ENCODE results near the gene SCUBE2. TPM values are rescaled to one million over a fixed set of nuclear protein-coding genes. Genes with fewer than 3 reads are reported as not detected.
A peak's percentile ranks its signal among the peaks of the same experiment; 100 is the strongest.

SCUBE2 gene
- total RNA-seq, 1 experiment from 2014 or later = 3.1 TPM

DNA sequence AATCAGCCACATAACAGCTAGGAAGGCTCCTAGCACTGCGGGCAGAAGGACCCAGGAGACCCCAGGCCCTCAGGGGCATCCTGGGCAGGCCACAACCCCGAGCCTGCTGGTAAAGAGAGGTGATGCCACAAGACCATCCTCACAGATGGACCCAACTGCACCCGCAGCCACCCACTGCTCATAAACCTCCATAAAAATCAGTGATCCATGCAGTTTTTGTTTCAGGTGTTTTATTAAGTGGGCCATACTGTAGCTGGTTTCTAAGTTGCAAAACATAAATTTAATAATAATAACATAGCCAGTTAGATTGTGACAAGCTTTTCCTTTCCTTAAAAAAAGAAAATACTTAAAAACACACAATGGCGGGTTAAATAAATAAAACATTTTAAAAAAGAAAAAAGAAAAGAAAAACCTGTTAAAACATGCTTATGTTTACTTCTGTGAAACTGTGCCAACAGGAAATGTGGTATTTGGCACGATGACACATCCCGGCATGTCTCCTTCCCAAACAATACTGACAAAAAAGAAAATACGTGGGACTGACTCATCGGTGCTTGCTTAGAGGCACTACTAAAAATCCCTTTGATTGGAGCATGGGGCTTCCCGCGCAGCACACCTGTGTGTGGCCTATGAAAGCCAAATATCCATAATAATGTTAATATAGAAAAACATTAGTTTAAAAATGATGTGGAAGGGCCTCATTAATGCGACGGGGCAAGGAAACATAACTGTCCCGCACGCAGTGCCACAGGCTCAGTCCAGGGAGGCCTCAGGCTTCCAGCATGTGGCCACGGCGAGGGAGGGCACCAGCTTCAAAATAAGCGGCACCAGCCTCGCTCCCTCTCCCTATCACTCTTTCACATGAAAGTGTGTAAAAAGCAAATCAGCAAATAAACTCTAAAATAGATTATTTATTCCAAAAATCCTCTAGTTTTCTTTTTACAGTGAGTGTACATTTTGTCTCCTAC, 47.5 kb upstream of the SCUBE2 start:
- ChIA-PET CTCF (interaction anchor here (0.6 to 1.9 kb wide), 6 partner anchors 16 to 506 kb away, joined by 3 to 110 read pairs (median 4); no protein-coding TSS in a partner anchor), POLR2A (no interaction called here)
- no peaks in the 10 kb centered on the region for H3K9me3 ChIP-seq
- H3K27me3 Mint-ChIP-seq (ENCODE audit: insufficient read depth, unreplicated experiment) = no peaks in the 10 kb centered on the region
- no TSS peak for BruUV-seq (replicated peaks)
- TF ChIP-seq, protein P1, sequence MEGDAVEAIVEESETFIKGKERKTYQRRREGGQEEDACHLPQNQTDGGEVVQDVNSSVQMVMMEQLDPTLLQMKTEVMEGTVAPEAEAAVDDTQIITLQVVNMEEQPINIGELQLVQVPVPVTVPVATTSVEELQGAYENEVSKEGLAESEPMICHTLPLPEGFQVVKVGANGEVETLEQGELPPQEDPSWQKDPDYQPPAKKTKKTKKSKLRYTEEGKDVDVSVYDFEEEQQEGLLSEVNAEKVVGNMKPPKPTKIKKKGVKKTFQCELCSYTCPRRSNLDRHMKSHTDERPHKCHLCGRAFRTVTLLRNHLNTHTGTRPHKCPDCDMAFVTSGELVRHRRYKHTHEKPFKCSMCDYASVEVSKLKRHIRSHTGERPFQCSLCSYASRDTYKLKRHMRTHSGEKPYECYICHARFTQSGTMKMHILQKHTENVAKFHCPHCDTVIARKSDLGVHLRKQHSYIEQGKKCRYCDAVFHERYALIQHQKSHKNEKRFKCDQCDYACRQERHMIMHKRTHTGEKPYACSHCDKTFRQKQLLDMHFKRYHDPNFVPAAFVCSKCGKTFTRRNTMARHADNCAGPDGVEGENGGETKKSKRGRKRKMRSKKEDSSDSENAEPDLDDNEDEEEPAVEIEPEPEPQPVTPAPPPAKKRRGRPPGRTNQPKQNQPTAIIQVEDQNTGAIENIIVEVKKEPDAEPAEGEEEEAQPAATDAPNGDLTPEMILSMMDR (IDR thresholded peaks at IDR 0.05; ENCODE audit: insufficient read depth in 1 of 2, low read depth in 1 of 2, low read length in 1 of 2, severe bottlenecking in 1 of 2, unreplicated experiment in 1 of 2) = no peak
- H3K36me3 Mint-ChIP-seq (ENCODE audit: insufficient read depth, unreplicated experiment) = peaks cover 42% of the 10 kb centered on the region
- no peaks in the 10 kb centered on the region for H3K9me3 Mint-ChIP-seq (ENCODE audit: unreplicated experiment)
- H3K27ac Mint-ChIP-seq (ENCODE audit: unreplicated experiment) = no peak overlapping the region
- DNase-seq = no peak
- H3K4me1 ChIP-seq = no peaks in the 10 kb centered on the region
- peaks cover 2% of the 10 kb centered on the region; the same call in 1 of the 2 replicates for H3K36me3 ChIP-seq (ENCODE audit: control insufficient read depth, insufficient read depth, low read length)
- H3K27me3 ChIP-seq (replicated peaks; ENCODE audit: control insufficient read depth, insufficient read depth, low read length) = no peaks in the 10 kb centered on the region
- no peak overlapping the region for H3K4me3 ChIP-seq (ENCODE audit: low read depth, low read length)
- intact Hi-C loops (cut with micrococcal nuclease; ENCODE audit: unreplicated experiment) = loop anchor here (5.0 kb wide), 1 partner anchor 82 kb away; no protein-coding TSS in a partner anchor
- no peak overlapping the region for H3K4me3 Mint-ChIP-seq (ENCODE audit: unreplicated experiment)
- H3K4me1 Mint-ChIP-seq (ENCODE audit: low read depth, unreplicated experiment) = no peaks in the 10 kb centered on the region

DNA sequence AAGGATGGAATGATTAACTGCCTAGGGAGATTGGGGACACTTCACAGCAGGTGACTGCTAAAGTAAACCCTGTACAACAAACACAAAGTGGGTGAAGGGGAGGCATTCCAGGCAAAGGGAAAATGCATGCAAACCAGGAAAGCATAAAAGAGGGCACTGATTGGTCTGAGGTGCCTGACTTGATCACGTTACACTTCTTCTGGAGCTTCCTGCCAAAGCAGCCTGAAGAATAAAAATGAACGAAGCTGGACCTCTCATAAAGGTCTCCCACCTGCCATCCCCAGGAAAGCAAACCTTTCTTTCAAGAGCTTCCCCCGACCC, 46.7 kb upstream of the SCUBE2 start:
- POLR2A ChIA-PET = interaction anchor here (1.0 kb wide), 1 partner anchor 173 kb away, joined by 3 read pairs; no protein-coding TSS in a partner anchor
- TF ChIP-seq, protein P1 (IDR thresholded peaks at IDR 0.05; ENCODE audit: insufficient read depth in 1 of 2, low read depth in 1 of 2, low read length in 1 of 2, severe bottlenecking in 1 of 2, unreplicated experiment in 1 of 2) = no peak
- no peaks in the 10 kb centered on the region for H3K4me1 ChIP-seq

More for the DNA sequence above, 46.7 kb upstream of the SCUBE2 start:
- H3K27me3 Mint-ChIP-seq (ENCODE audit: insufficient read depth, unreplicated experiment) = no peaks in the 10 kb centered on the region
- CTCF ChIA-PET = interaction anchor here (0.6 to 2.0 kb wide), 23 partner anchors 9 to 506 kb away, joined by 3 to 110 read pairs (median 6); partner anchors contain the start of genes NRIP3, TMEM9B and WEE1
- no peak overlapping the region for H3K4me3 Mint-ChIP-seq (ENCODE audit: unreplicated experiment)
- no peaks in the 10 kb centered on the region for H3K27me3 ChIP-seq (replicated peaks; ENCODE audit: control insufficient read depth, insufficient read depth, low read length)
- intact Hi-C loops (cut with micrococcal nuclease; ENCODE audit: unreplicated experiment) = loop anchor here (5.0 kb wide), 1 partner anchor 81 kb away; no protein-coding TSS in a partner anchor
- no peak for DNase-seq
- H3K36me3 ChIP-seq (ENCODE audit: control insufficient read depth, insufficient read depth, low read length) = peaks cover 2% of the 10 kb centered on the region; the same call in 1 of the 2 replicates
- peak overlapping the region; percentile 62 for H3K27ac Mint-ChIP-seq (ENCODE audit: unreplicated experiment)
- H3K9me3 Mint-ChIP-seq (ENCODE audit: unreplicated experiment) = no peaks in the 10 kb centered on the region
- BruUV-seq (replicated peaks) = no TSS peak
- H3K4me1 Mint-ChIP-seq (ENCODE audit: low read depth, unreplicated experiment) = no peaks in the 10 kb centered on the region
- H3K36me3 Mint-ChIP-seq (ENCODE audit: insufficient read depth, unreplicated experiment) = peaks cover 38% of the 10 kb centered on the region
- H3K9me3 ChIP-seq = no peaks in the 10 kb centered on the region
- H3K4me3 ChIP-seq (ENCODE audit: low read depth, low read length) = no peak overlapping the region

Measured in Caco-2 (cell line).